HG03342 (cell line): ENCODE measurements around the gene ABCG8.
"Not testable (repeated sequence)": the region's sequence is repeated elsewhere in the genome, so short reads cannot be mapped to it uniquely, and the experiment has no call there.

ENCODE experiments used
- ATAC-seq: cut with Tn5 transposase; IDR thresholded peaks from one replicate; pipeline ENCODE4 v1.9.1; 2021; ENCODE audit warnings: mild to moderate bottlenecking, moderate library complexity; ENCODE audit not compliant: unreplicated experiment

Gene ABCG8

GRCh38 chr2:43906448-43907109 is 67.8 kb downstream of the ABCG8 start:
- no peak for ATAC-seq

DNA sequence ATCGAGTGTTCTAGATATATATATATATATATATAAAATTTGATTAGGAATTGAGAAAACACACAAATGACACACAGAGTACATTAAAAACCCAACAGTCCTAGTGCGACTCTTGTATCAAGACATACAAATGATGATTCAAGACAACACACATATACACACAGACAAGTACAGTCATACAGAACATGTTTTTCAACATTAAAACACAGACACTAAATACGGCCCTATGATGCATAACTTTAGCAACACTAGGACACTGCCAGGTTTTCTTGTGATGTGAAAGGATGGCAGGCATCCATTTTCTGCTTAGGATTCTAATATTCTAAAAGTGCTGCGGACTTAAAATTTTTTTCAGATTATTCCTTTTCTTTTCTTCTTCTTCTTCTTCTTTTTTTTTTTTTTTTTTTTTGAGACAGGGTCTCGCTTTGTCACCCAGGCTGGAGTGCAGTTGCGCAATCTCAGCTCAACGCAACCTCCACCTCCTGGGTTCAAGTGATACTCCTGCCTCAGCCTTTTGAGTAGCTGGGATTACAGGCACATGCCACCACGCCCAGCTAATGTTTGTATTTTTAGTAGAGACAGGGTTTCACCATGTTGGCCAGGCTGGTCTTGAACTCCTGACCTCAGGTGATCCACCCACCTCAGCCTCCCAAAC is 72.5 kb downstream of the ABCG8 start:
- not testable (repeated sequence) for ATAC-seq

DNA sequence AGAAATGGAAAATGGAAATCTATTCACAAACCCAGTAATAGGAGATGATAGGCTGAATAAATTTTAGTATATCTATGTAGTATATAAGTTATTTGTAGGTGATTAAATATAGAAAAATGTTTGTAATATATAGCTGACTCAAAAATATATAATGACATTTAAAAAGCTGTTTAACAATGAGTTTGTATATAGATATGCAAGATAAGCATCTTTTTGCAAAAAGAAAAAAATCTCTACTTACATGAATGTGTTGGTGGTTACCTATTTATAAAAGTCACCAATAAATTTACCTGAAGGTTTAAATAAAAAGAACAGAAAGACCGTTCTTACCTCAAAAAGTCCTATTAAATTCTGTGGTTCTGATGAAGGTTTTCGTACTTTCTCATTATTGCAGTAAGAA is 85.7 kb downstream of the ABCG8 start:
- ATAC-seq = no peak

GRCh38 chr2:43925431-43925830 is 86.7 kb downstream of the ABCG8 start:
- ATAC-seq = no peak

- ATAC-seq = no peak
Measured at GRCh38 chr2:43927442-43927841, 88.7 kb downstream of the ABCG8 start.

GRCh38 chr2:43931293-43931692 is 92.5 kb downstream of the ABCG8 start:
- ATAC-seq = no peak
